VCaP (cell line): ENCODE data around the gene FAM118B.

Source experiments
- H3K27ac ChIP-seq: fragments of 450-650 bp; 2 replicates; pipeline ENCODE4 v1.5.1; 2017
- CTCF ChIP-seq: fragments of 450-650 bp; conservative IDR thresholded peaks from 2 replicates; pipeline ENCODE4 v1.5.1; 2017; ENCODE audit warnings: mild to moderate bottlenecking, moderate library complexity

Gene FAM118B

GRCh38 chr11:126212089-126212660 lies 593 bp downstream of the FAM118B start:
- TF ChIP-seq CTCF, result no peak
- H3K27ac ChIP-seq, result peak overlapping the region; percentile 73

- peak overlapping the region; percentile 86 for H3K27ac ChIP-seq
Measured at GRCh38 chr11:126214441-126214840, 2.9 kb downstream of the FAM118B start.

GRCh38 chr11:126214841-126215240 lies 3.3 kb downstream of the FAM118B start:
- TF ChIP-seq CTCF, result no peak
- H3K27ac ChIP-seq, result peak overlapping the region; percentile 86

More at GRCh38 chr11:126214441-126214840, 2.9 kb downstream of the FAM118B start:
- no peak for TF ChIP-seq CTCF

- H3K27ac ChIP-seq, result peak overlapping the region; percentile 86
- TF ChIP-seq CTCF, result no peak
Measured at GRCh38 chr11:126216526-126217305, 5.1 kb downstream of the FAM118B start.

GRCh38 chr11:126217491-126217890 lies 5.9 kb downstream of the FAM118B start:
- TF ChIP-seq CTCF, result no peak
- no peak overlapping the region for H3K27ac ChIP-seq

GRCh38 chr11:126219547-126219946 lies 8.0 kb downstream of the FAM118B start:
- no peak overlapping the region for H3K27ac ChIP-seq
- TF ChIP-seq CTCF, result no peak

GRCh38 chr11:126224647-126225294 lies 13.2 kb downstream of the FAM118B start:
- H3K27ac ChIP-seq, result no peak overlapping the region
- no peak for TF ChIP-seq CTCF
